A673 (cell line): Measurements from ENCODE around the gene GLYR1. TPM values are rescaled to one million over a fixed set of nuclear protein-coding genes. Genes with fewer than 3 reads are reported as not detected.

Source experiments
- BruUV-seq: library from RNA; stranded (reverse); fragments of 400-500 nt; replicated peaks from 2 replicates; lab custom pipeline; 2021; lab: Mats Ljungman, UMichigan
- CTCF ChIA-PET: fragments of 300-600 bp; sonication (Branson Sonifier 250); formaldehyde crosslinking; loops from one replicate; lab custom pipeline; 2022; ENCODE audit warnings: antibody characterized with exemption; lab: Charles Lee
- POLR2A ChIA-PET: fragments of 300-600 bp; sonication (Branson Sonifier 250); formaldehyde crosslinking; loops from one replicate; lab custom pipeline; 2022; ENCODE audit warnings: antibody characterized with exemption; ENCODE audit not compliant: low non-redundant PET; lab: Charles Lee
- DNase-seq: peaks from one replicate; pipeline ENCODE4 v3.0.0-alpha.2; 2015; ENCODE audit warnings: low spot score
- H3K27ac ChIP-seq: fragments of 200-600 bp; sonication (generic); 2 replicates; pipeline ENCODE4 v1.5.1; 2016; ENCODE audit warnings: mixed run types, low read depth, mild to moderate bottlenecking, mixed read lengths, antibody characterized with exemption, low read length; ENCODE audit not compliant: poor library complexity, severe bottlenecking
- H3K27me3 ChIP-seq: fragments of 200-600 bp; sonication (generic); replicated peaks from 2 replicates; pipeline ENCODE4 v1.6.1; 2017; ENCODE audit warnings: mixed run types, low read depth, mild to moderate bottlenecking, mixed read lengths, antibody characterized with exemption, low read length; ENCODE audit not compliant: insufficient read depth, poor library complexity
- H3K36me3 ChIP-seq: fragments of 200-600 bp; sonication (generic); 2 replicates; pipeline ENCODE4 v1.6.1; 2016; ENCODE audit warnings: mixed run types, mild to moderate bottlenecking, mixed read lengths, antibody characterized with exemption, low read length; ENCODE audit not compliant: insufficient read depth, poor library complexity, severe bottlenecking
- H3K4me1 ChIP-seq: fragments of 200-600 bp; sonication (generic); 2 replicates; pipeline ENCODE4 v1.6.1; 2017; ENCODE audit warnings: mixed run types, mild to moderate bottlenecking, mixed read lengths, antibody characterized with exemption, low read length; ENCODE audit not compliant: insufficient read depth, poor library complexity, severe bottlenecking
- H3K4me3 ChIP-seq: fragments of 200-600 bp; sonication (generic); 2 replicates; pipeline ENCODE4 v1.5.1; 2016; ENCODE audit warnings: low read depth, mixed run types, mild to moderate bottlenecking, mixed read lengths, low read length; ENCODE audit not compliant: poor library complexity, severe bottlenecking
- H3K9me3 ChIP-seq: fragments of 200-600 bp; sonication (generic); 2 replicates; pipeline ENCODE4 v1.6.1; 2016; ENCODE audit warnings: mixed run types, low read depth, mild to moderate bottlenecking, mixed read lengths, antibody characterized with exemption, low read length; ENCODE audit not compliant: poor library complexity, severe bottlenecking
- EZH2 ChIP-seq: fragments of 200-600 bp; sonication (generic); IDR thresholded peaks from 2 replicates; pipeline ENCODE4 v1.6.1; 2017; ENCODE audit warnings: borderline replicate concordance, low read depth, mild to moderate bottlenecking, mixed read lengths, antibody characterized with exemption, low read length; ENCODE audit not compliant: poor library complexity, severe bottlenecking
- intact Hi-C: fragments of 100-400 bp; cut with micrococcal nuclease; formaldehyde crosslinking; loops from one replicate; pipeline ENCODE4 v1.10.0; 2022; ENCODE audit not compliant: unreplicated experiment
- total RNA-seq: library from RNA; stranded (reverse); gene quantifications from 2 replicates; pipeline ENCODE4 v1.2.3, GENCODE V29; 2021
- TF ChIP-seq, protein P1 (sequence below): fragments of 300-800, 200-600 bp; sonication (generic); conservative IDR thresholded peaks from 2 replicates; pipeline ENCODE4 v1.5.1; 2017; ENCODE audit warnings: low read depth, mild to moderate bottlenecking, antibody characterized with exemption, low read length, moderate library complexity, mixed read lengths

GLYR1 gene
- total RNA-seq, 1 experiment from 2014 or later: 128 TPM

DNA sequence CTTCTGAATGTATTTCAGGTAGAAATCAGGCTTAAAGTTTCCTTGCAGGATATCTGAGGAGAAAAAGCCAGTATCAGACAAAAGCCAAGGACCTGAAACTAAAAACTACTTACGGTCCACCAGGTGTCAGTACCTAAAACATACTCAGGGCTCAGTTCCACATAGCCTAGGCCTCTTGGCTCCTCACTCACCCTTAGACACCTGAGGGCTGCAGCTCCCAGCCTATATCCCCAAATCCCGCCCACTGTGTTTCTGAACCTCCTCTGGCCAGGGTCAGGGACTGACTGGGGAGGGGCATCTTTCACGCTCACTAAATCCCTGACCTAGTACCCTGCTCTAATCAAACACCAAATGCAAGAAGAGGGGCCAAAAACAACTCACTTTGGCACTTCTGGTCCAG is 35.8 kb downstream of the GLYR1 start:
- TF ChIP-seq, protein P1, sequence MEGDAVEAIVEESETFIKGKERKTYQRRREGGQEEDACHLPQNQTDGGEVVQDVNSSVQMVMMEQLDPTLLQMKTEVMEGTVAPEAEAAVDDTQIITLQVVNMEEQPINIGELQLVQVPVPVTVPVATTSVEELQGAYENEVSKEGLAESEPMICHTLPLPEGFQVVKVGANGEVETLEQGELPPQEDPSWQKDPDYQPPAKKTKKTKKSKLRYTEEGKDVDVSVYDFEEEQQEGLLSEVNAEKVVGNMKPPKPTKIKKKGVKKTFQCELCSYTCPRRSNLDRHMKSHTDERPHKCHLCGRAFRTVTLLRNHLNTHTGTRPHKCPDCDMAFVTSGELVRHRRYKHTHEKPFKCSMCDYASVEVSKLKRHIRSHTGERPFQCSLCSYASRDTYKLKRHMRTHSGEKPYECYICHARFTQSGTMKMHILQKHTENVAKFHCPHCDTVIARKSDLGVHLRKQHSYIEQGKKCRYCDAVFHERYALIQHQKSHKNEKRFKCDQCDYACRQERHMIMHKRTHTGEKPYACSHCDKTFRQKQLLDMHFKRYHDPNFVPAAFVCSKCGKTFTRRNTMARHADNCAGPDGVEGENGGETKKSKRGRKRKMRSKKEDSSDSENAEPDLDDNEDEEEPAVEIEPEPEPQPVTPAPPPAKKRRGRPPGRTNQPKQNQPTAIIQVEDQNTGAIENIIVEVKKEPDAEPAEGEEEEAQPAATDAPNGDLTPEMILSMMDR: no peak
- no peak for TF ChIP-seq EZH2
- DNase-seq: no peak
- Histone ChIP-seq H3K9me3 (no peaks in the 10 kb centered on the region), H3K4me1 (no peaks in the 10 kb centered on the region), H3K4me3 (no peak overlapping the region), H3K36me3 (peaks cover 57% of the 10 kb centered on the region), H3K27ac (no peak overlapping the region), H3K27me3 (no peaks in the 10 kb centered on the region)
- ChIA-PET POLR2A (no interaction called here), CTCF (no interaction called here)
- BruUV-seq: no TSS peak
- intact Hi-C loops: no loop called here

DNA sequence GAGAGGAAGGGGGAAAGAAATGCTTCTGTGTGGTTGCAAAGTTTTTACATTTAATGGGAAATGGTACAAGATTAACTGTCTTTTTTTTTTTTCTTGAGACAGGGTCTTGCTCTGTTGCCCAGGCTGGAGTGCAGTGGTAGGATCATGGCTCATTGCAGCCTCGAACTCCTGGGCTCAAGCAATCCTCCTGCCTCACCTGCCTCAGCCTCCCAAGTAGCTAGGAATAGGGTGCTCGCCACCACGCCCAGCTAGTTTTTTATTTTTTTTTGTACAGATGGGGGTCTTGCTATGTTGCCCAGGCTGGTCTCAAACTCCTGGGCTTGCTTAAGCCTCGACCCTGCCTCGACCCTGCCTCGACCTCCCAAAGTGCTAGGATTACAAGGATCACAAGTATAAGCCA is 40.8 kb downstream of the GLYR1 start:
- TF ChIP-seq, protein P1: no peak
- no peak for TF ChIP-seq EZH2
- H3K4me1 ChIP-seq: peaks cover 3% of the 10 kb centered on the region
- CTCF ChIA-PET: interaction anchor here (0.7 kb wide), 1 partner anchor 299 kb away, joined by 3 read pairs; no protein-coding TSS in a partner anchor
- H3K27me3 ChIP-seq: no peaks in the 10 kb centered on the region
- H3K4me3 ChIP-seq: no peak overlapping the region
- DNase-seq: no peak
- no peaks in the 10 kb centered on the region for H3K9me3 ChIP-seq
- intact Hi-C loops: no loop called here
- no peak overlapping the region for H3K27ac ChIP-seq
- peaks cover 43% of the 10 kb centered on the region for H3K36me3 ChIP-seq
- POLR2A ChIA-PET: no interaction called here
- no TSS peak for BruUV-seq

DNA sequence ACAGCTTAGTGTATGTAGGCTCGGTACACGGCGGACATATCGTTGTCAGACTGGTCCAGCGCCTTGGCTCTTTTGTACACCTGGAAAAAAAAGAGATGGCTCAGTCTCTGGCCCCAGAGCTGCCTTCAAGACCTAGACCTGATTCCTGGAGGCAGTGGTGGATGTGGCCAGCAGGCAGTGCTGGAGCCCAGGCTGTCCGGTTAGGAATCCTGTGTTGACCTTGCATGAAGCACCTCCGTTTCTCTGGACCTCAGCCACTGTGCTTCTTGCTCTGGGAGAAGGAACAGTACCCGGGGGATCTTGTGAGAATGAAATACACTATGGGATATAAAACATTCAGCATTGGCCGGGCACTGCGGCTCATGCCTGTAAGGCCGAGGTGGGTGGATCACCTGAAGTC is 41.9 kb downstream of the GLYR1 start:
- POLR2A ChIA-PET: no interaction called here
- DNase-seq: no peak
- no peaks in the 10 kb centered on the region for H3K27me3 ChIP-seq
- no peak overlapping the region for H3K4me3 ChIP-seq
- H3K4me1 ChIP-seq: peaks cover 3% of the 10 kb centered on the region
- no peak for TF ChIP-seq EZH2
- TF ChIP-seq, protein P1: no peak
- H3K9me3 ChIP-seq: no peaks in the 10 kb centered on the region
- BruUV-seq: no TSS peak
- peaks cover 37% of the 10 kb centered on the region for H3K36me3 ChIP-seq
- intact Hi-C loops: no loop called here
- H3K27ac ChIP-seq: no peak overlapping the region
- CTCF ChIA-PET: no interaction called here
